Measurements from ENCODE around the gene STXBP1.

The STXBP1 gene

DNA sequence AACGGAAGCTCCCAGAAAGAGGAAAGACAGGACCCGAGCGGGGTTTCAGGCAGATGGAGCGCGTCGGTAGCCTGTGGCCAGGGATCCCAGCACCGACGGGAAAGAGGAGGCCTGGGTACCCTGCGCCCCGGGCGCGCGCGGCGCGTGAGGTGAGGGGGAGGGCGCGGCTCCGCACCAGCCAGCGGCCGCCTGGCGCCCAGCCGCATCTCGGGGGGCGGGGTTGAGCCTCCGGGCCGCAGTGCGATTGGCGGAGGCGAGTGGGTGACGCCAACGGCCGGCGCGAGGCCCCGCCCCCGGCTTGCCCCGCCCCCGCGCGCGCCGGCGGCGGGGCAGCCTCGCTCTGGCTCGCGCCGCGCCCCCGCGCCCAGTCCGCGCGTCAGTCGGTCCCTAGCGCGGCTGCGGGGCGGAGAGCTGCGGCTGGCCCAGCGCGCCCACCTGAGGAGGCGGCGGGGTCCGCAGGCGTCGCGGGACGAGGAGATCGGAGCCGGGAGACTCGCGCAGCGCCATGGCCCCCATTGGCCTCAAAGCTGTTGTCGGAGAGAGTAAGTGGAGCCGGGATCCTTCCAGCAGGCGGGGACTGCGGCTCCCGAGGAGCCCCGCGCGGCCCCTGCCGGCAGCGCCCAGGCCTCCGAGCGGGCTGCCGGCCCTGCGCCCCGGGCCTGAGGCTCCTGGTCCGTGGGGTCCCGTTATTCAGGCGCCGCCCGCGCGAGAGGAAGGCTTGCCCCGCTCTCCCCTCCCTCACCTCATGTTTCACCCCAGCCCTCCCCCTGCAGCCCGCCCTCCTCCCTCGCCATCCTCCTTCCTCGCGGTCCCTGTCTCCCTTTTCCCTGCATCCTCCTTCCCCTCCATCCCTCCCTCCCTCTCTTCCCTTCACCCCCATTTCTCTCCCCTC is at the start of gene STXBP1:
Gene STXBP1 (plus strand): TSS at position 379 of the 892 bp plus-strand sequence. CDS start 127 bp downstream, at position 506.
- peak; percentile 44 to 94 (median 81) for DNase-seq

GRCh38 chr9:127562279-127562796 is 49.7 kb upstream of the STXBP1 start:
- no peak for DNase-seq

- DNase-seq, result no peak
Measured at GRCh38 chr9:127562841-127563401, 49.2 kb upstream of the STXBP1 start.

DNA sequence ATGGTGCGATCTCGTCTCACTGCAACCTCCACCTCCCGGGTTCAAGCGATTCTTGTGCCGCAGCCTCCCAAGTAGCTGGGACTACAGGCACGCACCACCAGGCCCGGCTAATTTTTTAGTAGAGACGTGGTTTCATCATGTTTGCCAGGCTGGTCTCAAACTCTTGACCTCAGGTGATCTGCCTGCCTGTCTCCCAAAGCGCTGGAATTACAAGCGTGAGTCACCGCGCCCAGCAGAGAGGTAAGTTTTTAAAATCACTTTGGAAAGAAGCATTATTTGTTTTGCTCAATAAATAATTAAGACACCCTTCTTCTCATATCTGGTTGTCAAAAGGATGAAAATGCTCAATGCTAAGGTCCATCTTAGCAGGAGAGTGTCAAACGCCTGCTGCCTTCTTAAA is 48.5 kb upstream of the STXBP1 start:
- DNase-seq, result no peak

DNA sequence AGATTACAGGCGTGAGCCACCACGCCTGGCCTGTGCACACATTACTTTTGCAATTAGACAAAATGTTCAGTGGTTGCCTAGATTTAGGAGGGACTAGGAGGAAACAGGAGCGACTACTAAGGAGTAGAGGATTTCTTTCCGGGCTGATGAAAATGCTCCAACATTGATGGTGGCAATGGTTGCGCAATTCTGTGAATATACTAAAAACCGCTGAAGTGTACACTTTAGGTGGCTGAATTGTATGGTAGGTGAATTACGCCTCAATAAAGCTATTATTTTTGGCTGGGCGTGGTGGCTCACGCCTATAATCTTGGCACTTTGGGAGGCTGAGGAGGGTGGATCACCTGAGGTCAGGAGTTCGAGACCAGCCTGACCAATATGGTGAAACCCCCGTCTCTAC is 46.8 kb upstream of the STXBP1 start:
- no peak for DNase-seq

DNA sequence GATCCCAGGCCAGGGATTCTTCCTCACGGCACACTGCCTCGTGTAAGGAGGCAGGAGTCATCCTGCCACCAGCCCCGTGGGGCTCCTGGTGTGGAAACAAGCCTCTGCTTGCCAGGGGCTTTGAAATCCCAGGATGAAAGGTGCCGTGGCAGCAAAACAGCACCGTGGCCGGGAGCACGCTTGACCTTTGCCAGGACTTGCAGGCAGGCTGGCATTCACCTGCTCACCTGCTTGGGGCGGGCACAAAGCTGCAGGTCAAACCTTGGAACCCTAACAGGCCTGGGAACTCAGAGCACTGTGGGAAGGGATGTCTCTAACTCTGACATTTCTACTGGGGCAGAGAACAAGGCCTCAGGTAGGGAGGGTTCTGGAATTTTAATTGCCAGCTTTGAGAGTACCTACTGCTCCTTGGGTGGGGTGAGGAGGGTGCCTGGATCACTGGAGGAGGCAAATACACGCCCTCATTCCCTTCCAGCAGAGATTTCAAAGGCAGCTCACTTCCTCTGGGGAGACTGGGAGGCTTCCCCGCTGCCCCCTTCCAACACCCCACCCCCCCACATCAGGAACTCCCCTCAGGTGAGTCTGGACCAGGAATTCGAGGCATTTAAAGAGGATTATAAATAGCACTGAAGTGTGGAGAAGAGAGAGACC is 45.6 kb upstream of the STXBP1 start:
- no peak for DNase-seq

DNA sequence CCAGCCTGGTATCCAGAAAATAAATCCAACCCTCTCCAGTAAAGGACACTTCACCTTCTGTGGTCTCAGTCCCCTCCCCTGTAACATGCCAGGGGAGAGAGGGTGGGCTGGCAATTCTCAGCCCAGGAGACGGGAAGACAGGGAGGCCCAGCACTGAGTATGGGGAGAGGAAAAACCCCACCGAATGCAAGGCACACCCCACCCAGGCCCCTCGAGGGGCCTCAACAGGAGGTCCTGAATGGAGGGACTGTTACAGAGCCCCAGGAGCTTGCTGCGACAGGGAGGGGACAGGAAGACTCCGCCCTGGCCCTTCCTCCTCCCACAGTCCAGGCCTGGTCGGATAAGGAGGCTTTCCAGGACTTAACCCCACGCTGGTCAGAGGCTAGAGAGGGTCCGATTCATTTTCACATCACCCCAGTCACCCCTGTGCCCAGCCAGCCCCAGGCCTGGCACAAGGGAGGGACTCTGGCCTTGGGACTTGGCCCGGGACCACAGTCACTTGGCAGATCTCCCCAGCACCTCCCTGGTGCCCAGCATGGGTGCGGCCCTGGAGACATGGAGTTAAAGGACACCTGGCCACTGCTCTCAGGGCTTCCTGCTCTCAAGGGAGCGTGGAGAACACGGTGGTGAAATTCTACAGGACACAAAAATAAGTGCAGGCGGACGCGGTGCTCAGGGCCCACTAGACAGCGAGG is 44.9 kb upstream of the STXBP1 start:
- peak in 1 of 56 donors; percentile 36 for DNase-seq

- no peak for DNase-seq
Measured at GRCh38 chr9:127567730-127568617, 44.1 kb upstream of the STXBP1 start.

DNA sequence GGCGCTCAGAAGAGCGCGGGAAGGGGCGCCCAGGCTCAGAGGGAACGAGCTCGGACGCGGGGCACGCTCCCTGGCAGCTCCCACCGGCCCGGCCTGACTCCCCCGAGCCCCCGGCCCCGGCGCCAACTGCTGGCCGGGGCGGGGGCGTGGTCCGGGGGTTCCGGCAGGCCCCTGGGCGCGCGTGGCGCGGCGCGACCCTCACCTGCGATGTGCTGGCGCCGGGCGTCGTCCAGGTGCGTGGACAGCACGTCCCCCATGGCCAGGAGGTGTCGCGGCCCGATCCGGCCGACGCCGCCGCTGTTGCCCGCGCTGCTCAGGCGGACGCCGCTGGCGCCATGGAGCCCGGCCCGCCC is 43.5 kb upstream of the STXBP1 start:
- DNase-seq, result no peak

DNA sequence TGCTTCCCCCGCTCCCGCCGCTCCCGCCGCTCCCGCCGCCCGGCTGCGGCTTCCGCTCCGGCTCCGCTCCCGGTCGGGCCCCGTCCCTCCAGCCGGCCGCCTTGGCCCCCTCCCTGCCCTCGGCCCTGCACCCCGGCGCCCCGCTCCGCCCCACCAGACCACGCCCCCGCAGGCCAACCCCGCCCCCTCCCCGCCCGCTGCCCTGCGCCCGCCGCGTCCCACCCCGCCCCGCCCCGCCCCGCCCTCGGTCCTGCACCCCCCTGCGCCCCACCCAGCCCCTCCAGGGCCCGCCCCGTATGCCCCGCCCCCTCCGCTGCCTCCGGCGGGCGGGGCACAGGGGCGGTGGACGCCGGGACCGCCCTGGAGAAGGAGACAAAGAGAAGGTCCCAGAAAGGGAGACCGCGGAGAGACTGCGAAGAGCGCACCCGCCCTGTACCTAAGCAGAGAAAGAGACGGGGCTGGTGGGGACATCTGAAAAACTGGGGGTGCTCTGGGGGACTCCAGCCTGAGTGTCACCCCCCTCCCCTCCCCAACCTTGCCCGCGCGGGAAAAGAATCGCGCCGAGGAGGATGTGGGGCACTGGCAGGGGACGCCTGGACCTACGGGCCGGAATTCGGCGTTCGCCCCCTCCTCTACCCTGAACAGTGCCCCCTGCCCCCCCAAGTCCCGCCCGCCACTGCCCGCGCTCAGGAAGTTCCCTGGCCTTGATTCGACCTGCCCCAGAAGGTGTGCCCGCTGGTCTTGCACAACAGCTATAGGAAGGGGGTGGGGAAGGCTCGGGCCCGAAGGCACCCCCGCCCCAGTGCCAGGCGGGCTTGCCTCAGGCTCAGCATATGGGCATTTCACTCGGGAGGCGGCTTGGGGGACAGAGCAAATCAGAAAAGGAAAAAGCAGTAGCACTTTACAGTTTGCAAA is 42.8 kb upstream of the STXBP1 start:
- DNase-seq, result peak in 36 of 56 donors; percentile 12 to 86 (median 43)

DNA sequence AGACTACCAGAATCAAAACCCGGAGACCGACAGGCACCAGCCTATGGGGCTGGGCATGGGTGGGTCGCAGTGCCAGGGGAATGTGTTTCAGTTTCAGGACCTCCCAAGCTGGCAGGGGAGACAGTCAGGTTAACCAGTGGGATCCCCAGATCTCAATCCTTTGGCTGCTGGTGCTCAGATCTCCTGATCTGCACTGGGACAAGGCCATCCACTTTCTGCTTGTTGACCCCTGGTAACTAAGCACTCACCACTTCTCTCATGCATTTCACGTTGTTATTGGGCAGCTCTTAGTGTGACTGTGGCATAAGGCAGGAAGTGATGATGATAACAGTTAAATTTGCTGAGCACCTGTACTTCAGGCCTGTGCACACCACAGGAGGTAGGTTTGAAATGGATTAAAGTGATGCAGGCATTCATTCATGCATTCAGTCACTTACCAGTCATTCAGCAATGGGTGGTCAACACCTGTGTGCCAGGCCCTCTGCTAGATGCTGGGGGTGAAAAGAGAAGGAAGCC is 42.1 kb upstream of the STXBP1 start:
- DNase-seq, result no peak

GRCh38 chr9:127570533-127571111 is 41.5 kb upstream of the STXBP1 start:
- DNase-seq, result peak in 2 of 56 donors; percentile 13 to 33

GRCh38 chr9:127571971-127572370 is 40.1 kb upstream of the STXBP1 start:
- DNase-seq, result no peak

DNA sequence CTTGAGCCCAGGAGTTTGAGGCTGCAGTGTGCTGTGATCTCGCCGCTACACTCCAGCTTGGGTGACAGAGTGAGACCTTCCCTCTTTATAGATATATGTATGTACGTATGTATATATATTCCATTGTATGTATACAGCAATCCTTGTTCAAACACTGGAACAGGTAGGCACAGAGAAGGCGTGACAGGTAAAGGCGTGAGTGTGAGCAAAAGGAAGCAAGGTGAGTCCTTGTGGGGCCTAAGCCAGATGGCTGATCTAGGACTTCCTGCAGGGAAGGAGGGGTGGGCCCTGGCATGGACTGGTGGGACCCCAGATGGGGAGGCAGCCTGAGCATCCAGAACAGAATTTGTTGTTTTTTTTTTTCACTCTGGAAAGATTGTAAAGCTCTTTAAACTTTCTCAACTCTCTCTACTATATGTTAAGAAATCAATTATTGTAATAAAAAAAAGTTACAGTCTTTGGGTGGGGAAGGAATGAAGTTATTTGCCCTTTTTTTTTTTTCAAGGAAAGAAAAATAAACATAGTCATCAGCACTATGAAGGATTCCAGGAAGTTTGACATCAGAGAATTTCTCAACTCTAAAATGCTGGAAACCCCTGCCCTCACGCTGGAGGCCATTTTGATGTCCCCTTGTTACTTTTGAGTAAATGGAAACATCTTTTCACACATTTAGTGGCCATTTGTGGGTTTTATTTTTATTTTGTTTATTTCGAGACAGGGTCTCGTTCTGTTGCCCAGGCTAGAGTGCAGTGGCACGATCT is 38.9 kb upstream of the STXBP1 start:
- no peak for DNase-seq

DNA sequence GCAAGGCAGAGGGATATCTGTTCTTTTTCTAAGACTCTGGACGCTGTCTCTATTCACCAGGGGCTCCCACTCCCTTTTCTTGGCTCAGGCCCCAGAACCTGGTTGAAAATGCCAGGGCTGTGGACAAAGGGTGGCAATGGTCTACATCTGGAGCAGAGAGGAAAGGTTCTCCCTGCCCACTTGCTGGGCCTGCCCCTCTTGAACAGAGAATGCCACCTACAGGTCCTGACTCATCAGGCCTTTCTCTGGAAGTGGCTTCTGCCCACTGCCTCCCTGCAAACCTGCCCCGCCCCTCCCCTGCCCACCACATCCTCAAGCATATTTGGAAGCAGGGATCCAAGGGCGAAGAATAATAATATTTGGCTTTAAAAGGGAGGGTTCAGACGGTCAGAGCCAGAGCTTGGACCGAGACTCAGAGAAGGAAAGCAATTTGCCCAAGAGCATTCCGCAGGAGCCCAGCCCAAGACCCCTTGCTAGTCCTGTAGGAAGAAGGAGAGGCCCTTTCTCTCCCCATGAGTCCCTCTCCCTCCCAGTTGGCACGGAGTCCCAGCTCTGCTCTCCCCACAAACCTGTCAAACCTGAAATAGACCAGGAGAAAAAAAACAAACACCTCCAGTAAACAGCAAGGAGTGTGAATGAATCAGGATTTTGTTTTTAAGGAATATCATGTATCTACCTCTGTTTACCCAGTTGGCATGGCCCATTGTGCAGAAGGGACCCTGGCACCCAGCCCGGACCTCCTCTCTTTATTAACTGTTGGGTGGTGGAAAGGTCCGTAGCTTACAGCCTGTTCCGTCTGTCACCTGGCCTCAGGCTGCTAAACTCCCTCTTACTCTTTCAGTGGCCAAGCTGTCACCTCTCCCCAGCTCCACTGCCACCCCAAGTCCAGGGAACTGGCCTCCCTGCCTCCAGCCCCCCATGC is 37.7 kb upstream of the STXBP1 start:
- peak in 1 of 56 donors; percentile 15 for DNase-seq

DNA sequence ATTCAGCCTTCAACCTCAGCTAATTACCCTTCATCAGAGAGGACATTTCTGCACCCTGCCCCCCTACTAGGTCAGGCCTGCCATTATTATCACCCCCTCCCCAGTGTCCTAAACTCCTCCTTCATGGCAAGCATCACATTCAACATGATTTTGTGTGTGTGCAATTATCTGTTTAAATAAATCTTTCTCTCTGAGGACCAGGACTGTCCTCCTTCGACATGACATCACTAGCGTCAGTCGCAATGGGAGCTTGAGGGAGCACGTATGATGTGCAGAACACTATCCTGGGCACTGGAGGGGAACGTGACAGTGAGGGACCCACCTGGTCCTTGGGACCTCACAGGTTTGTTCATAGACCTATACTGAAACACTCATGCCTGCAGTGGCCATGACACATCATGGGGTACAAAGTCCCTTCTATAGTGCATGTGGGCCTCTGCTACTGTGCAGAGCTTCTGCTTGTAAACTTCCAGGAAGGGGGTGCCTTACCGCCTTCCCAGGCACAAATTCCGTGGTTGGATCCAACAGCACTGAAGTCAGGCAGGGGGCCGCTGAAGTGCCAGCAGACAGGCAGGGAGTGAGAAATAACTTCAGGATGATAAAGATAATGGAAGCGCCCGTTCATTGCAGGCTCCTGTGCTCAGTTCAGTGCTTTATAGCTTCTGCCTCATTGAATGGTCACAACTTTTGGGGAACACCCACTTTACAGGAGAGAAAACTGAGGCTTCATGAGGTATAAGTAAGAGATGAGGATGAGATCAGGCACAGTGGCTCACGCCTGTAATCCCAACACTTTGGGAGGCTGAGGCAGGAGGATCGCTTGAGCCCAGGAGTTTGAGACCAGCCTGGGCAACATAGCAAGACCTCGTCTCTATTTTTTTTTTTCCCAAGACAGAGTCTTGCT is 36.0 kb upstream of the STXBP1 start:
- no peak for DNase-seq
